Gastroesophageal sphincter (tissue), 3 donors: ENCODE data around the gene YOD1.

Experiments
- CTCF ChIP-seq, 4 experiments: fragments of 200-600 bp in 2 of 4; fragments of 450-650 bp in 2 of 4; sonication (generic) in 1 of 4; IDR thresholded peaks; one replicate each; pipeline ENCODE4 v1.5.1; 2017 to 2019; ENCODE audit warnings: antibody characterized with exemption in 4 of 4, mild to moderate bottlenecking in 2 of 4, moderate library complexity in 2 of 4
- POLR2A ChIP-seq, 2 donors: fragments of 450-650 bp; IDR thresholded peaks; one replicate each; pipeline ENCODE4 v1.6.1; 2017; ENCODE audit warnings: antibody characterized with exemption in 2 of 2, mild to moderate bottlenecking in 2 of 2, moderate library complexity in 1 of 2
- POLR2AphosphoS5 ChIP-seq: sonication (generic); formaldehyde crosslinking; IDR thresholded peaks from one replicate; pipeline ENCODE4 v1.6.1; 2017; ENCODE audit warnings: antibody characterized with exemption

DNA sequence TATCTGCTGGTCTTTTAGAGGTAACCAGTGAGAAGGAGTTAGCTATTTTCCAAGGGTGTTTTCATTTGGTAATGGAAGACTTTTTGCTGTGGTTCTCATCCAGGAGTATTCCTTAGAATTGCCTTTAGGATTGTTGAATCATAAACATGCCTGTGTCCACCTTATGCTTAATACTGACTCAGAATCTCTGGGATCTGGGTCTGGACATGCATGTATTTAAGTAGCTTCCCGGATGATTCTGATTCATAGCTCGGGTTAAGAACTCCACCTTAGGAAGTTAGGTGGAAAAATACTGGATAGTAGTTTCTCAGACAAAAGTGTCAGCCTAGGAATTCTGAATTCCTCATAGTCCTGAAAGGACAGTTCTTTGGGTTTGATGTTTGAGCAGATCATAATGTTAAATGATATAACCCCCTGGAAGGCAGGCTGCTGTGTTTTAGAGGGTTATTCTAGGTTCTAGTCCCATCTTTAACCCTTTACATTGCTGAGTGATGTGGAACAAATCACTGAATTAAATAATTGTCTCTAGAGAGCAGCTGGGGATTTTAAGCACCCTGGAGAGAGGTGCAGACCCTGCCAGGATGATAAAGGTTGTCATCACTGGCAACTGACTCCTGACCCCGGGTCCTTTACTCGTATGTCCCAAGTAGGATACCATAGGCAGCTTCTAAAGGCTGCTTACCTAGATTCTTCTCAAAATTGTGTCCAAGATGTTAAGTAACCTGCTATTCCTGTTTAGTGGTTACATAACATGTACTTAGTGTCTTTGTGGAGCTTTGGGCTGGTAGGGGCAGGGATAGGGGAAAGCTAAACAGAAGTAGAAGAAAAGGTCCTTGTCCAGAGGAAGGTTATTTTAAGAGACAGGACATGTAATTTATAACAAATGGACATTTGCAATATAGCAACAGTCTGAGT is 23.2 kb upstream of the YOD1 start:
- TF ChIP-seq CTCF (IDR thresholded peaks at IDR 0.05) (no peak), POLR2A (IDR thresholded peaks at IDR 0.05) (no peak), POLR2AphosphoS5 (no peak)
